HG03135 (cell line): Measurements from ENCODE around the gene PSPC1.
"Not testable (repeated sequence)": the region's sequence is repeated elsewhere in the genome, so short reads cannot be mapped to it uniquely, and the experiment has no call there.

Experiments used
- ATAC-seq: cut with Tn5 transposase; IDR thresholded peaks from one replicate; pipeline ENCODE4 v1.9.1; 2021; ENCODE audit warnings: mild to moderate bottlenecking, moderate library complexity; ENCODE audit not compliant: unreplicated experiment

Gene PSPC1

GRCh38 chr13:19766591-19766990, 16.2 kb downstream of the PSPC1 start:
- no peak for ATAC-seq

- ATAC-seq, result no peak
Observed at GRCh38 chr13:19764237-19764636, 18.5 kb downstream of the PSPC1 start.

DNA sequence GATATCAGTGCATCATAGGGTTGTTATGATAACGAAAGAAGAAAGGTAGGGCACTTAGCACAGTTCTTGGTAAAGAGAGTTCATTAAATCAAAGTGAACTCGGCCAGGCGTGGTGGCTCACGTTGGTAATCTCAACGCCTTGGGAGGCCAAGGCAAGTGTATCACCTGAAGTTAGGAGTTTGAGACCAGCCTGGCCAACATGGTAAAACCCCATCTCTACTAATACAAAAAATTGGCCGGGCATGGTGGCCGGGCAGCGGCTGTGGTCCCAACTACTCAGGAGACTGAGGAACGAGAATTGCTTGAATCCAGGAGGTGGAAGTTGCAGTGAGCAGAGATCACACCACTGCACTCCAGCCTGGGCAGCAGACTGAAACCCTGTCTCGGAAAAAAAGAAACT, 19.1 kb downstream of the PSPC1 start:
- ATAC-seq, result no peak

- no peak for ATAC-seq
Observed at GRCh38 chr13:19759669-19760068, 23.1 kb downstream of the PSPC1 start.

DNA sequence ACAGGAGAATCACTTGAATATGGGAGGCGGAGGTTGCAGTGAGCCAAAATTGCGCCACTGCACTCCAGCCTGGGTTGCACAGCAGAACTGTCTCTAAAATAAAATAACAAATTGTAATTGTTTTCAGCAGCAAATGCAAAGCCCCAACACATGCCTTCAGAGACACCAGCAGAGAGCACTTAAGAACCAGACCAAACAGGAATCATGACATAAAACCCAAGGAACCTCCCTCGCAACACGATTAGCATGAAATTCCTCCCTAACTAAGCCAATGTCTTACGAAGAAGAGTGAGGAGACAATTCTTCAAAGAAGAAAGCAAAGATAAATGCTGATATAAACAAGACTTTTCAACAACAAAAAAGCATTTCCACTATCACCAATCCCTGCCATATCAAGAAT, 40.1 kb downstream of the PSPC1 start:
- ATAC-seq, result no peak

DNA sequence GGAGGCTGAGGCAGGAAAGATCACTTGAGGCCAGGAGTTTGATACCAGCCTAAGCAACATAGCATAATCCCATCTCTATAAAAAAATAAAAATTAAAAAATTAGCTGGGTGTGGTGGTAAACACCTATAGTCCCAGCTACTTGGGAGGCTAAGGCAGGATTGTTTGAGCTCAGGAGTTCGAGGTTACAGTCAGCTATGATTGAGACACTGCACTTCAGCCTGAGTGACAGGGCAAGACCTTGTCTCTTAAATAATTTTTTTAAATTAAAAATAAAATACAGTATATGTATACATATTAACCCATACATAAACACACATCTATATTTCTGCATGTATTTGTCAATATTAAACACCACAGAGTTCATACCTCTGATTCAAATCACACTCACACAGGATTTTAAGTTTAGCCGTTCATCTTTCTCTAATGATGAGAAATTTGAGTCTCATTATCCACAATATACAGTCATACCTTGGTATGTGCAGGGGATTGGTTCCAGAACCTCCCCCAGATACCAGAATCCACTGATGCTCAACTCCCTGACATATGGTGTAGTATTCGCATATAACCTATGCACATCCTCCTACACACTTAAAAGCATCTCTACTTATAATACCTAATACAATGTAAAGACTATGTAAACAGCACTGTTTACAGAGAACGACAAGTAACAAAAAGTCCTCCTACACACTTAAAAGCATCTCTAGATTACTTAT, 44.7 kb downstream of the PSPC1 start:
- ATAC-seq, result no peak

DNA sequence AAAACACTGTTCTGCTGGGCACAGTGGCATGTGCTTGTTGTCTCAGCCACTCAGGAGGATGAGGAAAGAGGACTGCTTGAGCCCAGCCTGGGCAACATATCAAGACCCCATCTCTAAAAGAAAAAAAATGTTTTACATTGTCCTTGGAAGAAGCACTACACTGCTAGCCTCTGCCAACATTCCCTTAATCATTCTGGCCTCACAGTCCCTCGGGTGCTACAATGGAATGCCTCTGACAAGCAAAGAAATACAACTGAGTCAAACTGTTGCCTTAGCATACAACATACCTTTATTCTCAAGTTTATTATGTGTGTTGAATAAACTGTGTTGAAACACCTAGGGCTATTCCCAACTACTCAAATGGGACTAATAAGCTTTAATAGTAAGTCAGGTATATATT, 56.1 kb downstream of the PSPC1 start:
- ATAC-seq, result no peak

DNA sequence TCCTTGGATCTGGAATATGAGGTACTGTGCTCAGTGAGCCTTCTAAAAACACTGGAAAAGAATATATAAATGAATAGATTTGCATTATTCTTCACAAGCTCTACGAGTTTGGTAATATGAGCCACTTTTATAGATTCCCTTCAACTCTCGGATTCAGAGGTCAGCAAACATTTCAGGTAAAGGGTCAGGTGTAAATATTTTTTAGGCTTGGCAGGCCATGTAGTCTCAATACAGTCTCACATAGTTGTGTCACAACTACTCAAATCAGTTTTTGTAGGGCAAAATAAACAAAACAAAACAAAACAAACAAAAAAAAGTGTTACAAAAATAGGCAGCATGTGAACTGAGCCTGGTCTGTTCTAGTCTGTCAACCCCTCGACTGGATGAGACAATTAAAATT, 57.4 kb downstream of the PSPC1 start:
- ATAC-seq, result no peak

DNA sequence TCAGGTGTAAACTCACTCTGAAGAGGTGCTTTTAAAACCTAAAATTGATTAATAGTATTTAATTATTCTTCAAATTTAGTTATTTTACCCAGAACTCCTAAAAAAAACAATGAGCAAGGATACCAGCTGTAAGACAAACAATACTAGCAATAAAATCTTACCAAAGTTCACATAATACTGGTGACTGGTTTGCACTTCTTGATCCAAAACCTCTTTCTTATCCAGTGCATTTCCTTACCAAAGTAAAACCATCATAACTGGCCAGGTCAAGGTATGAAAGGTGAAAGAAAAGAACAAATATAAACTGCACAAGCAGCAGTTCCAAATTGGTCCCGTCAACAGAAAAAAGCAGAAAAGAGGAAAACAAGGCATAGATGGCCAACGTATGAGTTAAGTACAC, 62.7 kb downstream of the PSPC1 start:
- ATAC-seq, result no peak

GRCh38 chr13:19713186-19713965, 69.4 kb downstream of the PSPC1 start:
- no peak for ATAC-seq

DNA sequence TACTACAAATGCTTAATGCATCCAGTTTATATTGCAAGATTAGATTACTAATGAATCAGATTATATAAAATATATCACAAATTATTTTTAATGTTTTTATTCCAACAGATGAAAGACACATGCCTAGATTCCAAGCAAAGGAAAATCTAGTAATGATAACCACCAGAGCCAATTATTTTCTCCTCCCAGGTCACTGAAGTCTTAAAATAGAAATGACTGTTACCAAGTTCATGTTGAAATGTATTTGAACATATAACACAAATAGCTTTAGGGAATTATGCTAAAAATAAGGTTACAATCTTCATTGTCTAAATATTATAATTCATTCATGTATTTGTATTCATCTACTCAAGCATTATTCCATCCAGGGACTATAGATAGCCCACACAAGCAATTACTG, 73.0 kb downstream of the PSPC1 start:
- ATAC-seq, result not testable (repeated sequence)

DNA sequence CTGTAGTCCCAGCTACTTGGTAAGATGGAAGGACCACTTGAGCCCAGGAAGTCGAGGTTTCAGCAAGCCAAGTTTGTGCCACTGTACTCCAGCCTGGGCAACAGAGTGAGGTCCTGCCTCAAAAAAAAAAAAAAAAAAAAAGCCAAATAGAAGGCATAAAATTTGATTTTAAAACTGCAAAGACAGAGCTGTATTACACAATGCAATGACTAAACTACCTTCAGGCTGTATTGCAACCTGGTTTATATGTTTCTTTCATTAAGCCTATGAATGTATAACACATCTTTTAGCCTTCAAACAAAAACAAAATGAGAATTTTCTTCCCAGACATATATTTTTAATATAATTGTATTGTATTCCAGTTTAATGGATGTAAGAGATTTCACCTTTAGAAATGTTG, 73.7 kb downstream of the PSPC1 start:
- not testable (repeated sequence) for ATAC-seq

GRCh38 chr13:19704256-19704655, 78.5 kb downstream of the PSPC1 start:
- not testable (repeated sequence) for ATAC-seq

GRCh38 chr13:19701619-19702018, 81.1 kb downstream of the PSPC1 start:
- ATAC-seq, result not testable (repeated sequence)

DNA sequence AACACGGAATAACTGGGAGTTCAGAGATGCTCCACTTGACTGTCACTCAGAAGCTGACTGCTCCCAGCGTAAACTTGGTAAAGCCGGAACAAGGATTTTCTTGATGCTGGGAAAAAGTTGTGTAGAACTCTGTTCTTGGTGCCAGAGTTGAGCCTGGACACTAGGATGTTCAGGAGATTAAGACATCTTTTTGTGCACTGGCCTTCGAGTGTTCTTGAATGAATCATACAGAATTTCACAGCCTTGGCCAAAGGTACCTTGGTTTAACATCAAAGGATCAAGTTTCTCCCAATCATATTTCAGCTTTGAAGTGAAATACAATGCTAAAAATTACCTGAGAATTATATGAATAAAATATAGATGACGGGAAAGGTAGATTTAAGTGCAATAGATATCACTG, 81.8 kb downstream of the PSPC1 start:
- not testable (repeated sequence) for ATAC-seq

- no peak for ATAC-seq
Observed at GRCh38 chr13:19695829-19696228, 86.9 kb downstream of the PSPC1 start.

DNA sequence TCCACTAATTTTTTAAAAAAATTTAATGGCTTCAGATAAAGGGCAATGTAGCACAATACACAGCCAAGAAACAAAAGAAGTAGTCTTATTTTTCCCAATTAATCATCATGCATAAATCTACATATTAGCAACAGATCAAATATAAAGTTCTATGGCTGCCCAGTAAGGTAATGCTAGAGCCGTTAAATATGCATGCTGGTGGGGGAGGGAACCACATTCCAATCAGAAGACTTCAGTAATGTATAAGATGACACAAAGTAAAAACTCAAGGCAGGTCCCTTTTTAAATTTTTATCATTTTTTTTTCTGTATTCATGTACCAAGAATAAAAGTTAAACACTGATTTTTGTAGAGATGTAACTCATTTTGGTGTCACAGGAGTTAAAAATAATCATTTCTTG, 87.3 kb downstream of the PSPC1 start:
- ATAC-seq, result no peak

DNA sequence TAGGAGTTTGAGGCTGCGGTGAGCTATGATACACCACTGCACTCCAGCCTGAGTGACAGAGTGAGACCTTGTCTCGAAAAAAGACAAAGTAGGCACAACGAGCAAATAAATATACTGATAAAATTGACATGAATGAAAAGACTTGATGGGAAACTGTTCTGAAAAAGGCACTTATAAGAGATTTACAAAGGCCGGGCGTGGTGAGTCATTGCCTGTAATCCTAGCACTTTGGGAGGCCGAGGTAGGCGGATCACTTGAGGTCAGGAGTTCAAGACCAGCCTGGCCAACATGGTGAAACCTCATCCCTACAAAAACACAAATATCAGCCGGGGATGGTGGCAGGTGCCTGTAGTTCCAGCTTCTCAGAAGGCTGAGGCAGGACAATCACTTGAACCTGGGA, 91.3 kb downstream of the PSPC1 start:
- ATAC-seq, result not testable (repeated sequence)

DNA sequence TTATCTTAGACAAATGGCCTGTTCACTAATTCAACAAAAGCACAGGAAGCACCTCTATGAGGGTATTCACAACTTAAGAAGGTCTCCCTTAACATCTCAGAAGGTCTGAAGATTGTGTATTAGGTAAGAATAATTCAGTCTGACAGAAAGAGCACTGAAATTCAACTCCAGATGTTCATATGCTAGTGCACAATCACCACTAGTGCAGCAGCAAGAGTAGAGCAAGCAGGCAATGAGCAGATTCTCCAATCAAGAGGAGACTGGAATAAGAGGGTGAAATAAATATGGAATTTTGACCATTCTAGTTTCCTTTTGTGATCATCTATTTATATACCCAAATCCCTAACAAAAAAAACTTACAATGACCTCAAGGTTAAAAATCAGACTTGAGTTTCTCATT, 97.3 kb downstream of the PSPC1 start:
- ATAC-seq, result no peak

DNA sequence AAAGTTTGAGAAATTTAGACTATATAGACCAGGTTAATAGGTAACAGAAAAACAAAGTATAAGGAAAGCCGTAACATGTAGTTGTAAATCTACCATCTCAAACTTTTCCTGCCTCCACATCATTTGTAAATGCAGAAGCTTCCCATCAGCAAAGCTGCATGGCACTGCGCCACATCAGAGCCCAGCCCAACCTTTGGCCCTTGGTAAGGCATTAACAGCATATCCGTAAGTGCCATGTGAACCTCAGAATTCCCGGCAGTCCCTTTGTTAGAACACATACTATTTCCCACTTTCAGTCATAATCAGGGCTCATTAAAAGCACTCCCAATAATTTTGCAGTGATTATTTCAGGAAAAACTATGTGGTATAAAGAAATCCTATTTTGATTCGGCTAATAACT, 97.7 kb downstream of the PSPC1 start:
- ATAC-seq, result no peak

DNA sequence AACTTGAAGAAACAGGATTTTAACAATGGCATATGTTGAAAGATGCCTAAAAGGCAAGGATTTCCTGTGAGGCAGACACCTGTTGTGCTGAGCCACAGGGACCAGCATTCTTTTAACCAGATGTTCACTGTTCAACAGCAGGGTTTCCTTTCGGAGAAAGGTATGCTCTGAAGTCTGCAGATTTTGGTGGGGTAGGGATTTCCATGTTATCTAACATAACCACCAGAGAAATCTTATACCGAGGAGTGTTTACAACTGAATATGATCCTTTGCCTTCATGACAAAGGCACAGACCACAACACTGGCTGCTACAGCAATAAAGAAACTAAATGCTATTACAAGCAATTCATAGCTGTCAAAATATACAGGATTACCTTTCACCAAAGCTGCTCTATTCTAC, 101.2 kb downstream of the PSPC1 start:
- ATAC-seq, result no peak

DNA sequence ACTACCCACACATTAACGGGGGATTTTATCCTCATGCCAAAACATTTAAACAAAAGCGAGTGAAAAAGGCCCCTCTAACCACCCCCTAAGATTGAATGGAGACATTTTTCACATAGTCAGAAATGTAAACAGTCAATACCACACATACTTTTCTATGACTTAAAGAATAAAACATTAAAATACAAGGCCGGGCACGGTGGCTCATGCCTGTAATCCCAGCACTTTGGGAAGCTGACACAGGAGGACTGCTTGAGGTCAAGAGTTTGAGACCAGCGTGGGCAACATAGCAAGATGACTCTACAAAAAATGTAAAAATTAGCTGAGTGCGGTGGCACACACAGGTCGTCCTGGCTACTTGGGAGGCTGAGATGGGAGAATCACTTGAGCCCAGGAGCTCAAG, 102.0 kb downstream of the PSPC1 start:
- ATAC-seq, result no peak
